ENCODE results near the gene SH3GL1. TPM values are rescaled to one million over a fixed set of nuclear protein-coding genes. Genes with fewer than 3 reads are reported as not detected.

Gene SH3GL1
- polyA plus RNA-seq, 2 of the 4 experiments (the other 2 are of a cell fraction): 20.1 to 34.7 TPM

DNA sequence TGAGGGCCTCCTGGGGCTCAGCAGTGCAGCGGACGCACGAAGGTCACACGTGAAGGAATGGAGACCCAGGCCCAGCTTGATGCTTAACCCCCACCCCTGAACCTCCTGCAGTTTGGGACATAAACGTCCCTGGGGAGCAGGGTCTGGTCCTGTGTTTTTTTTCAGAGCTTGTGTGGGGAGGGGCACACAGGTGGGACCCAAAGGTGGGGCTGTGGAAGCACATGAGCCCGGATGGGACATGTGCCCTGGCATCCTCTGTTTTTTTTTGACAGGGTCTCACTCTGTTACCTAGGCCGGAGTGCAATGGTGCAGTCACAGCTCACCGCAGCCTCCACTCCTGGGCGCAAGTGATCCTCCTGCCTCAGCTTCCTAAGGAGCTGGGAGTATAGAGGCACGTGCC lies 36.8 kb upstream of the SH3GL1 start:
- POLR2A ChIA-PET: no interaction called here
- Histone ChIP-seq H3K27ac (no peak overlapping the region), H3K4me1 (no peaks in the 10 kb centered on the region), H3K9me3 (no peaks in the 10 kb centered on the region), H3K4me3 (no peak overlapping the region), H3K4me2 (no peak overlapping the region)
- no peak for ATAC-seq
- WGBS (ENCODE audit: missing lambda C conversion rate): 92% methylated on average over 9 of the region's 10 CpGs
- TF ChIP-seq CHD4 (IDR thresholded peaks at IDR 0.05; ENCODE audit: borderline replicate concordance) (no peak), HOXA7 (CRISPR knock-in tag; IDR thresholded peaks at IDR 0.05) (no peak), RCOR1 (IDR thresholded peaks at IDR 0.05; ENCODE audit: low read depth, low read length) (no peak), HOXB13 (CRISPR knock-in tag; IDR thresholded peaks at IDR 0.05; ENCODE audit: low read depth) (no peak), FOSL2 (IDR thresholded peaks at IDR 0.05) (no peak), FOSL2 (CRISPR knock-in tag; IDR thresholded peaks at IDR 0.05) (no peak), HDAC2 (IDR thresholded peaks at IDR 0.05) (no peak), NR3C1 (IDR thresholded peaks at IDR 0.05) (no peak), EHMT2 (IDR thresholded peaks at IDR 0.05; ENCODE audit: low read depth) (no peak), RAD21 (conservative IDR thresholded peaks at IDR 0.05 in 1 of 2, IDR thresholded peaks at IDR 0.05 in 1 of 2) (no peak), SREBF2 (IDR thresholded peaks at IDR 0.05) (no peak), MAFK (IDR thresholded peaks at IDR 0.05; ENCODE audit: partially characterized antibody) (no peak), JUN (IDR thresholded peaks at IDR 0.05) (no peak), EHF (CRISPR knock-in tag; IDR thresholded peaks at IDR 0.05) (no peak), HOXB5 (CRISPR knock-in tag; IDR thresholded peaks at IDR 0.05) (no peak), ESRRA (IDR thresholded peaks at IDR 0.05; ENCODE audit: borderline replicate concordance, low read length) (no peak), CHD2 (IDR thresholded peaks at IDR 0.05; ENCODE audit: low read length, partially characterized antibody) (no peak), SMC3 (IDR thresholded peaks at IDR 0.05) (no peak)
- TF ChIP-seq, protein P1, sequence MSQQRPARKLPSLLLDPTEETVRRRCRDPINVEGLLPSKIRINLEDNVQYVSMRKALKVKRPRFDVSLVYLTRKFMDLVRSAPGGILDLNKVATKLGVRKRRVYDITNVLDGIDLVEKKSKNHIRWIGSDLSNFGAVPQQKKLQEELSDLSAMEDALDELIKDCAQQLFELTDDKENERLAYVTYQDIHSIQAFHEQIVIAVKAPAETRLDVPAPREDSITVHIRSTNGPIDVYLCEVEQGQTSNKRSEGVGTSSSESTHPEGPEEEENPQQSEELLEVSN (IDR thresholded peaks at IDR 0.05; ENCODE audit: borderline replicate concordance, low read depth): no peak
- TF ChIP-seq, protein P2, sequence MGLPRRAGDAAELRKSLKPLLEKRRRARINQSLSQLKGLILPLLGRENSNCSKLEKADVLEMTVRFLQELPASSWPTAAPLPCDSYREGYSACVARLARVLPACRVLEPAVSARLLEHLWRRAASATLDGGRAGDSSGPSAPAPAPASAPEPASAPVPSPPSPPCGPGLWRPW (IDR thresholded peaks at IDR 0.05): no peak
- DNase-seq (ENCODE audit: low read depth in 1 of 2, low spot score in 1 of 2): no peak
- no peak for FAIRE-seq
- CTCF ChIA-PET: interaction anchor here (0.6 kb wide), 1 partner anchor 37 kb away, joined by 4 read pairs; the partner anchor contains the start of gene SH3GL1

DNA sequence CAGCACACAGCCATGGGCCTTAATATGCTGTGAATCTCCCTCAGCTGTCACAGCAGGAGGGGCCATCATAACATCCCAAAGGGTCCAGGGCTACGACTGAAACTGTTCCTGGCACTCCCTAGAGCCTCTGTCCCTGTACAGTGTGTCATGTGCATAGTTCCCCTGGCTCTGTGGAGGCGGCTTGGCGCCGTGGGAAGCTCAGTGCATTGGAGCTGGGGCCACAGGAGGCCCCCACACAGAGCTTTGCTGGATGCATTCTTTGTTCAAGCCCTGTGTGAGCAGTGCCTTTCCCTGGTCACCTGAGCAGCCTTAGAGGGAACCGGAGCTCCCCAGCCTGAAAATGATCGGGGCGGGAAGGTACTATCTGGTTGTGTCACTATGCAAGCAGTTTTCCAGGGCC lies 35.9 kb upstream of the SH3GL1 start:
- WGBS (ENCODE audit: missing lambda C conversion rate): 93% methylated on average over 4 of the region's 7 CpGs
- TF ChIP-seq MAFK (IDR thresholded peaks at IDR 0.05; ENCODE audit: partially characterized antibody): no peak
- TF ChIP-seq, protein P2 (IDR thresholded peaks at IDR 0.05): no peak
- no peak for TF ChIP-seq GATA3 (IDR thresholded peaks at IDR 0.05; ENCODE audit: borderline replicate concordance)
- TF ChIP-seq RNF2 (IDR thresholded peaks at IDR 0.05; ENCODE audit: borderline replicate concordance, low read depth): no peak
- no peak for TF ChIP-seq CBX8 (IDR thresholded peaks at IDR 0.05)
- no peak for TF ChIP-seq JUN (IDR thresholded peaks at IDR 0.05)
- no peak for TF ChIP-seq SREBF2 (IDR thresholded peaks at IDR 0.05)
- no peak for TF ChIP-seq MYC (IDR thresholded peaks at IDR 0.05; ENCODE audit: borderline replicate concordance, low read length)
- TF ChIP-seq, protein P3, sequence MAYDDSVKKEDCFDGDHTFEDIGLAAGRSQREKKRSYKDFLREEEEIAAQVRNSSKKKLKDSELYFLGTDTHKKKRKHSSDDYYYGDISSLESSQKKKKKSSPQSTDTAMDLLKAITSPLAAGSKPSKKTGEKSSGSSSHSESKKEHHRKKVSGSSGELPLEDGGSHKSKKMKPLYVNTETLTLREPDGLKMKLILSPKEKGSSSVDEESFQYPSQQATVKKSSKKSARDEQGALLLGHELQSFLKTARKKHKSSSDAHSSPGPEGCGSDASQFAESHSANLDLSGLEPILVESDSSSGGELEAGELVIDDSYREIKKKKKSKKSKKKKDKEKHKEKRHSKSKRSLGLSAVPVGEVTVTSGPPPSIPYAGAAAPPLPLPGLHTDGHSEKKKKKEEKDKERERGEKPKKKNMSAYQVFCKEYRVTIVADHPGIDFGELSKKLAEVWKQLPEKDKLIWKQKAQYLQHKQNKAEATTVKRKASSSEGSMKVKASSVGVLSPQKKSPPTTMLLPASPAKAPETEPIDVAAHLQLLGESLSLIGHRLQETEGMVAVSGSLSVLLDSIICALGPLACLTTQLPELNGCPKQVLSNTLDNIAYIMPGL (CRISPR knock-in tag; IDR thresholded peaks at IDR 0.05; ENCODE audit: borderline replicate concordance): no peak
- no peak for TF ChIP-seq FOSB (CRISPR knock-in tag; IDR thresholded peaks at IDR 0.05)
- TF ChIP-seq TP53 (CRISPR knock-in tag; IDR thresholded peaks at IDR 0.05): no peak
- ChIA-PET POLR2A (no interaction called here), CTCF (interaction anchor here (1.6 kb wide), 1 partner anchor 19 kb away, joined by 3 read pairs; no protein-coding TSS in a partner anchor)
- ATAC-seq (peak; percentile 13 to 18; a peak in 2 of 6 replicates), DNase-seq (ENCODE audit: low read depth in 1 of 2, low spot score in 1 of 2) (no peak), FAIRE-seq (no peak)
- Histone ChIP-seq H3K27ac (no peak overlapping the region), H3K9me3 (no peaks in the 10 kb centered on the region), H3K4me3 (no peak overlapping the region), H3K4me2 (no peak overlapping the region), H3K4me1 (no peaks in the 10 kb centered on the region)
